HG03280 (cell line): ENCODE results near the gene SLC22A16.

Experiments
- ATAC-seq: cut with Tn5 transposase; IDR thresholded peaks from one replicate; pipeline ENCODE4 v1.9.1; 2021; ENCODE audit warnings: mild to moderate bottlenecking, moderate library complexity; ENCODE audit not compliant: unreplicated experiment

SLC22A16 gene

GRCh38 chr6:110408901-110409300 is 67.5 kb downstream of the SLC22A16 start:
- no peak for ATAC-seq

- no peak for ATAC-seq
Measured at GRCh38 chr6:110404607-110405006, 71.8 kb downstream of the SLC22A16 start.

GRCh38 chr6:110401585-110402176 is 74.7 kb downstream of the SLC22A16 start:
- no peak for ATAC-seq

DNA sequence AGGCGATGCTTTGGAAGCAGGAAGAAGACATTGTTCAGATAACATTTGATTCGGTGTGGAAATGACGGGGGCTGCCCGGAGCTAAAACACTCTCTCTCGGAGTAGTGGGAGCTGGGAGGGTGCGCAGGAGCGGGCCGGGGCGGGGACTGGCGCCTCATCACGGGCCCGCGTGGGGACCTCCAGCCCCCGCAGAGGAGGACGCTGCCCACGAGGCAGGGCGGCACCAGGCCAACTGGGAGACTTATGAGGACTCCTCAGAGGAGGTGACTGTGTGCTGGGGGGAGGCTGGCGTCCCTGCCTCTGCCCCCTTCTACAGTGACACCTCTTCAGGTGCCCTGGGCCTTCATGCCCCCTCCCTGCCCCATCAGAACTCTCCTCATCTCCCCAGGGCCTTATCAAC is 76.2 kb downstream of the SLC22A16 start:
- ATAC-seq = no peak

- ATAC-seq = no peak
Measured at GRCh38 chr6:110399219-110400071, 77.0 kb downstream of the SLC22A16 start.

DNA sequence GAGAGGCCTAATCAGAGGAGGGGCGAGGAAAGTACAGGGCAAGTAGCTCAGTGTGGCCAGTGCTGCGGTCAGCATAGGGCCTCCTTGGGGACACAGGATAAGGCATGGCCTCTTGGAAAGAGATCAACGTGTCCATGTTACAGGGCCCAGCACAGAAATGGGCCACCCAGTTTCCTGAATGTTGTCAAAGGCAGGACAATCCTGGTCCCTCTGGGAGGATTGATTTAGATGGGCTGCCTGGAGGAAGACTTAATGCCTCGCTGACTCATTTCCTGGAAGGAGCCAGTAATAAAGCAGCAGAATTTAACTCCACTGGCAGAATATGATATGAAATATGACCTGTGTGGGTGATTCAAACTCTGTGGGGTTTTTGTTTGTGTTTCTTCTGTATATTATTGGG is 77.6 kb downstream of the SLC22A16 start:
- ATAC-seq = no peak

GRCh38 chr6:110395221-110395620 is 81.2 kb downstream of the SLC22A16 start:
- no peak for ATAC-seq

DNA sequence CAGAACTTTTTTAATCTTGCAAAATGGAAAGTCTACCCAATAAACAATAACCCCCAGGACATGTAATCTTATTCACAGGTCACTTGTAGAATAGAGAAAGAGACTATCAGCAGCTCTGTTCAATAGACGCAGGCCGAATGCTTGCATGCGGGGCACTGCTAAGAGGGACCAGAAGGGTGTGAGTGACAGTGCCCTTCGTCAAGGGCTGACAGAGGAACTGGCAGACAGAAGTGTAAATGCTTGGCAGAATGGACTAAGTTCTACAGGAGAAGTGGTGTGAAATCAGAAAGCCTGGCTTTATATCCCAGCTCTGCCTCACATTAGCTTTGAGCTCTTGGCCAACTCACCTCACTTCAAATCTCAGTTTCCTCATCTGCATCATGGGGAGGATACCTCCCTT is 82.0 kb downstream of the SLC22A16 start:
- ATAC-seq = no peak

- no peak for ATAC-seq
Measured at GRCh38 chr6:110392727-110393126, 83.7 kb downstream of the SLC22A16 start.

DNA sequence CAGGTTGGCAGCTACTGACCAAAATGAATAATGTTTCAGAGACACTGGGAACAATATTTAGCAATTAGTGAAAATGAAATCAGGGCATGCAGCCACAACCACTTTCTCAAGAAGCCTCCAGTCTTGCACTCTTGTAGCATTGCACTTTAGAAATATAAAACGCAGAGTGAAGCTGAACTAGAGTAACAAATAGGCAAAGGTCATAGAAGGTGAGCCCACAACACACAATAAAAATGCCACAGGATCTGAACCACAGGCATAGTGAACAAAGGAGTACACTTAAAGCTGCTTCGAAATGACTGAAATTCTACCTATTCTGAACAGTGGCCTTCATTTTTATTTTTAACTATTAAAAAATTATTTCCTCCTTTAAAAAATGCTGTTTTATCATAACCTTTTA is 86.0 kb downstream of the SLC22A16 start:
- no peak for ATAC-seq

DNA sequence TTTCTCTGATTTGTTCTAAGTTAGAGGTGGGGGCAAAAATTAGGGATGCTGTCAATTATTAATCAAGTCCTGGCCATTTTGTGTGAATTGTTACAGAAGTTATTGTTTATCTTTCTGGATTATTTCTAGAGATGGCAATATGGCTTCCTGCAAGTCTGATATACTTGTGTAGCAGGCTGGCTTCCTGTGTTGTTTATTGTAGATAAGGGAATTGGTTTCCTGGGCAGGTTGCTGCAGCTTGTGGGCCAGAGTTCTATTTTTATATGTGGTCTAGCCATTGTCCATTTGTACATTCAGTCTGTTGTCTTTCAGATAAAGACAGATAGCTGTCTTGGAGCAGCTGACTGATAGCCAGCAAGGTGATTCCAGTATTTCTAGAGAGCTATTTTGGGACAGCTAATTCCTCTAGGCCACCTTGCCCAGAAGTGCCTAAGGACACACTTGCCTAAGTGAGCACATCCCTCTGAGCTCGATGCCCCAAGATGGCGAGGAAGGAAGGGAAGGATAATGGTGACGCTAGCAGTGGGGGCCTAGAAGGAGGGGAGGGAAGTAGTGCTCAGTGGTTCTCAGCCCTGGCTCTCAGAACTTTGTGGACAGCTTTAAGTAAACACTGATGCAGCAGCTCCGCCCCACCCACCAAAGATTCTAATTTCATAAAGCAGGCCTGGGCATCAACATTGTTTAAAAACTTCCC is 86.6 kb downstream of the SLC22A16 start:
- no peak for ATAC-seq

DNA sequence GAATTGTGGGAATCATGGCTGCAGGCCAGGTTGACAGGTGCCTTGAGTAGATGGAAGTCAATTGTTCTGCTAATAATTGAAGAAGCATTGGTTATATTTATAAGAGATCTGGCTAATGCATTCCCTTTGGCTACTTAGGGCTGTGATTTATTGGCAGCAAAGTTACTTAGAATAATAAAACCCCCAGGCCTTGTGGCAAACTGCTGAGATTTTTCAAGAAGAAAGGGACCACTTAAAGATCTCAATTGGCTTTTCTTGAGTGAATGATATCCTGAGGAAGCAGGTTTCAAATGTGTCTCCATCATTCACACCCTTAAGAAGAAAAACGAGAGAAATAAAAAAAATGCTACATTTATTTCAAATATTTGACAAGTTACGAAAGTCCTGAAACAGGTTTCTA is 88.4 kb downstream of the SLC22A16 start:
- no peak for ATAC-seq

DNA sequence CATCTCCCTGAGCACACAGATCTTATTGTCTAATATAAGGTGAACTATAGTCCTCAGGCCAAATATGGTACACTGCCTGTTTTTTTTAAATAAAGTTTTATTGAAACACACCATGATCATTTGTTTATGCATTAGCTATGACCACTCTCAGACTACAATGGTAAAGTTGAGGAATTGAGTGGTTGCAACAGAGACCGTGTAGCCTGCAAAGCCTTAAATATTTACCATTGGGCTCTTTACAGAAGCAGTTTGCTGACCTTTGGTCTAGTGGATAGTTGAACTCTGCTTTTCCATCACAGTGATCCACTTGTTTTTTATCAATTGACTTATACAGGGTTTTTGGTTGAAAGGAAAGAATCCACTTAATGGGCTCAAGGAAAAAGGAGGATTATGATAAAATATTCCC is 91.0 kb downstream of the SLC22A16 start:
- ATAC-seq = no peak

DNA sequence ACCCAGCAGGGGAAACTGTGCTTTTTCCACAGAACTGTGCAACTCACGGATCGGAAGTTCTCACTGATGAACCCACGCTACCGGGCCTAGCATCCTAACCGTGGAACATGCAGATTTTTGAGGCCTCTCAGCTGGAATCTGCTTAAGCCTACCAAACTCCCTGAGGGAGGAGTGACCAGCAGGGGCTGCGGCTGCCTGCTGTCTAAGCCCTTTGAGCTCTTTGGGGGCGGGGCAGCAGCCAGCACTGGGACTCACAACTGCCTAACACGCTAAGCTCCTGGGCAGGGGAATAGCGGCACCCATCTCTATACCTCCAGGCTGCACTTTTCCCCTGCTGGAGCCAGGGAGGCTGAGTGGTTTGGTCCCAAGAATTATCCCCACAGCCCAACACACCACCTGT is 97.9 kb downstream of the SLC22A16 start:
- ATAC-seq = no peak
